Karpas-422 (cell line): ENCODE data around the gene RAB29. TPM values are rescaled to one million over a fixed set of nuclear protein-coding genes. Genes with fewer than 3 reads are reported as not detected.
A peak's percentile ranks its signal among the peaks of the same experiment; 100 is the strongest.

ENCODE experiments used
- DNase-seq: peaks from one replicate; pipeline ENCODE4 v3.0.0-alpha.2; 2015
- H2AFZ ChIP-seq: fragments of 200-600 bp; sonication (generic); 2 replicates; pipeline ENCODE4 v1.6.1; 2014; ENCODE audit warnings: antibody characterized with exemption, low read length, mixed read lengths
- H3K27ac ChIP-seq: fragments of 200-600 bp; sonication (generic); 2 replicates; pipeline ENCODE4 v1.5.1; 2014; ENCODE audit warnings: mild to moderate bottlenecking, low read length, moderate library complexity
- H3K27me3 ChIP-seq: fragments of 200-600 bp; sonication (generic); 2 replicates; pipeline ENCODE4 v1.6.1; 2014; ENCODE audit warnings: low read length, mixed read lengths
- H3K36me3 ChIP-seq: fragments of 200-600 bp; sonication (generic); 2 replicates; pipeline ENCODE4 v1.6.1; 2014; ENCODE audit warnings: low read length, mixed read lengths; ENCODE audit not compliant: insufficient read depth
- H3K4me1 ChIP-seq: fragments of 200-600 bp; sonication (generic); 2 replicates; pipeline ENCODE4 v1.6.1; 2014; ENCODE audit warnings: mild to moderate bottlenecking, low read length, mixed read lengths
- H3K4me2 ChIP-seq: fragments of 200-600 bp; sonication (generic); 2 replicates; pipeline ENCODE4 v1.6.1; 2014; ENCODE audit warnings: low read length, low read depth, mild to moderate bottlenecking; ENCODE audit not compliant: poor library complexity, severe bottlenecking
- H3K4me3 ChIP-seq: fragments of 200-600 bp; sonication (generic); 2 replicates; pipeline ENCODE4 v1.5.1; 2014; ENCODE audit warnings: mild to moderate bottlenecking, antibody characterized with exemption, low read length, mixed read lengths
- H3K79me2 ChIP-seq: fragments of 200-600 bp; sonication (generic); 2 replicates; pipeline ENCODE4 v1.6.1; 2014; ENCODE audit warnings: mild to moderate bottlenecking, low read length, mixed read lengths
- H3K9ac ChIP-seq: fragments of 200-600 bp; sonication (generic); 2 replicates; pipeline ENCODE4 v1.6.0; 2014; ENCODE audit warnings: low read length
- H3K9me2 ChIP-seq: fragments of 200-600 bp; sonication (generic), shearing (Covaris generic); replicated peaks from 2 replicates; pipeline ENCODE4 v1.6.0; 2014; ENCODE audit warnings: mild to moderate bottlenecking, low read length, moderate library complexity; ENCODE audit not compliant: insufficient read depth
- H3K9me3 ChIP-seq: fragments of 300-700, 200-600 bp; sonication (generic); 2 replicates; pipeline ENCODE4 v1.6.1; 2014; ENCODE audit warnings: low read length, mixed read lengths
- H4K20me1 ChIP-seq: fragments of 200-600 bp; sonication (generic); 2 replicates; pipeline ENCODE4 v1.6.1; 2014; ENCODE audit warnings: mild to moderate bottlenecking, antibody characterized with exemption, low read length, low read depth; ENCODE audit not compliant: insufficient read depth
- total RNA-seq: library from RNA; depleted of rRNA; stranded (reverse); fragments of >200 nt; shearing (Covaris generic); gene quantifications from 2 replicates; pipeline ENCODE4 v1.2.3, GENCODE V29; 2014; ENCODE audit warnings: low replicate concordance

Gene RAB29
- total RNA-seq, 1 experiment from 2014 or later: 3.1 TPM

- DNase-seq: peak; percentile 87
- Histone ChIP-seq H3K79me2 (no peaks in the 10 kb centered on the region), H3K27me3 (no peaks in the 10 kb centered on the region), H4K20me1 (no peaks in the 10 kb centered on the region), H2AFZ (no peak overlapping the region), H3K9me2 (no peaks in the 10 kb centered on the region), H3K27ac (no peak overlapping the region), H3K9me3 (no peaks in the 10 kb centered on the region), H3K4me3 (no peak overlapping the region), H3K4me2 (peak overlapping the region; percentile 56), H3K9ac (no peak overlapping the region), H3K36me3 (no peaks in the 10 kb centered on the region), H3K4me1 (peaks cover 38% of the 10 kb centered on the region)
Measured at GRCh38 chr1:205791568-205792180, 16.4 kb upstream of the RAB29 start.

GRCh38 chr1:205787287-205787916, 12.1 kb upstream of the RAB29 start:
- Histone ChIP-seq H3K4me1 (peaks cover 8% of the 10 kb centered on the region), H3K79me2 (no peaks in the 10 kb centered on the region), H3K4me3 (no peak overlapping the region), H3K9me3 (no peaks in the 10 kb centered on the region), H3K4me2 (no peak overlapping the region), H4K20me1 (no peaks in the 10 kb centered on the region), H3K27ac (no peak overlapping the region), H3K9ac (no peak overlapping the region), H2AFZ (no peak overlapping the region), H3K9me2 (no peaks in the 10 kb centered on the region), H3K36me3 (no peaks in the 10 kb centered on the region), H3K27me3 (no peaks in the 10 kb centered on the region)
- no peak for DNase-seq

- no peaks in the 10 kb centered on the region for H3K4me1 ChIP-seq
- no peak overlapping the region for H2AFZ ChIP-seq
- H3K36me3 ChIP-seq: no peaks in the 10 kb centered on the region
Measured at GRCh38 chr1:205786601-205787000, 11.3 kb upstream of the RAB29 start.

GRCh38 chr1:205785446-205785845, 10.2 kb upstream of the RAB29 start:
- Histone ChIP-seq H3K9me3 (no peaks in the 10 kb centered on the region), H3K79me2 (no peaks in the 10 kb centered on the region), H3K27me3 (no peaks in the 10 kb centered on the region), H3K36me3 (no peaks in the 10 kb centered on the region), H3K9ac (no peak overlapping the region), H3K4me1 (no peaks in the 10 kb centered on the region), H3K27ac (no peak overlapping the region), H4K20me1 (no peaks in the 10 kb centered on the region), H3K4me2 (no peak overlapping the region), H2AFZ (no peak overlapping the region), H3K4me3 (no peak overlapping the region), H3K9me2 (no peaks in the 10 kb centered on the region)
- no peak for DNase-seq

More at GRCh38 chr1:205786601-205787000, 11.3 kb upstream of the RAB29 start:
- no peaks in the 10 kb centered on the region for H3K79me2 ChIP-seq
- H3K4me3 ChIP-seq: no peak overlapping the region
- no peaks in the 10 kb centered on the region for H3K9me3 ChIP-seq
- no peak for DNase-seq
- H4K20me1 ChIP-seq: no peaks in the 10 kb centered on the region
- H3K9me2 ChIP-seq: no peaks in the 10 kb centered on the region
- no peak overlapping the region for H3K4me2 ChIP-seq
- no peaks in the 10 kb centered on the region for H3K27me3 ChIP-seq
- no peak overlapping the region for H3K9ac ChIP-seq
- no peak overlapping the region for H3K27ac ChIP-seq

GRCh38 chr1:205783904-205784303, 8.6 kb upstream of the RAB29 start:
- no peaks in the 10 kb centered on the region for H3K4me1 ChIP-seq
- H3K27me3 ChIP-seq: no peaks in the 10 kb centered on the region
- no peaks in the 10 kb centered on the region for H3K9me3 ChIP-seq
- H2AFZ ChIP-seq: no peak overlapping the region
- no peaks in the 10 kb centered on the region for H3K79me2 ChIP-seq
- no peak overlapping the region for H3K4me2 ChIP-seq
- DNase-seq: no peak
- H4K20me1 ChIP-seq: no peaks in the 10 kb centered on the region
- H3K9ac ChIP-seq: no peak overlapping the region
- no peak overlapping the region for H3K27ac ChIP-seq
- no peaks in the 10 kb centered on the region for H3K36me3 ChIP-seq
- H3K9me2 ChIP-seq: no peaks in the 10 kb centered on the region
- no peak overlapping the region for H3K4me3 ChIP-seq

GRCh38 chr1:205783433-205783795, 8.1 kb upstream of the RAB29 start:
- H3K9me3 ChIP-seq: no peaks in the 10 kb centered on the region
- H3K4me1 ChIP-seq: no peaks in the 10 kb centered on the region
- H3K27ac ChIP-seq: no peak overlapping the region
- H3K4me2 ChIP-seq: no peak overlapping the region
- H2AFZ ChIP-seq: no peak overlapping the region
- no peaks in the 10 kb centered on the region for H3K36me3 ChIP-seq
- DNase-seq: no peak
- H3K4me3 ChIP-seq: no peak overlapping the region
- no peaks in the 10 kb centered on the region for H3K27me3 ChIP-seq
- no peaks in the 10 kb centered on the region for H3K79me2 ChIP-seq
- no peak overlapping the region for H3K9ac ChIP-seq
- H3K9me2 ChIP-seq: no peaks in the 10 kb centered on the region
- H4K20me1 ChIP-seq: no peaks in the 10 kb centered on the region

GRCh38 chr1:205782627-205783432, 7.5 kb upstream of the RAB29 start:
- no peak for DNase-seq
- H3K9ac ChIP-seq: no peak overlapping the region
- H3K4me2 ChIP-seq: no peak overlapping the region

GRCh38 chr1:205780335-205780734, 5.1 kb upstream of the RAB29 start:
- Histone ChIP-seq H3K9me3 (no peaks in the 10 kb centered on the region), H2AFZ (no peak overlapping the region), H3K27ac (no peak overlapping the region), H3K9me2 (no peaks in the 10 kb centered on the region), H3K27me3 (no peaks in the 10 kb centered on the region), H3K79me2 (no peaks in the 10 kb centered on the region), H4K20me1 (no peaks in the 10 kb centered on the region), H3K4me3 (no peak overlapping the region), H3K36me3 (no peaks in the 10 kb centered on the region), H3K4me1 (peaks cover 4% of the 10 kb centered on the region), H3K9ac (no peak overlapping the region), H3K4me2 (no peak overlapping the region)
- no peak for DNase-seq

More at GRCh38 chr1:205782627-205783432, 7.5 kb upstream of the RAB29 start:
- H3K27me3 ChIP-seq: no peaks in the 10 kb centered on the region
- H2AFZ ChIP-seq: no peak overlapping the region
- H3K9me2 ChIP-seq: no peaks in the 10 kb centered on the region
- H4K20me1 ChIP-seq: no peaks in the 10 kb centered on the region
- no peaks in the 10 kb centered on the region for H3K9me3 ChIP-seq
- no peaks in the 10 kb centered on the region for H3K79me2 ChIP-seq
- no peaks in the 10 kb centered on the region for H3K4me1 ChIP-seq
- H3K27ac ChIP-seq: no peak overlapping the region
- H3K36me3 ChIP-seq: no peaks in the 10 kb centered on the region
- H3K4me3 ChIP-seq: no peak overlapping the region
